ENCODE measurements around the gene CRYL1.
A peak's percentile ranks its signal among the peaks of the same experiment; 100 is the strongest.

Gene CRYL1

GRCh38 chr13:20526664-20527063 lies 1.0 kb upstream of the CRYL1 start:
- peak; percentile 14 for DNase-seq (ENCODE audit: low spot score)

- peak; percentile 24 for DNase-seq (ENCODE audit: low spot score)
These were observed 485 bp downstream of the CRYL1 start for GRCh38 chr13:20525144-20525600.

- no peak for DNase-seq (ENCODE audit: low spot score)
These were observed 4.1 kb downstream of the CRYL1 start for GRCh38 chr13:20521364-20522115.

GRCh38 chr13:20519875-20520274 lies 5.8 kb downstream of the CRYL1 start:
- no peak for DNase-seq (ENCODE audit: low spot score)

GRCh38 chr13:20518660-20519100 lies 7.0 kb downstream of the CRYL1 start:
- DNase-seq (ENCODE audit: low spot score) = no peak

GRCh38 chr13:20514866-20515265 lies 10.8 kb downstream of the CRYL1 start:
- DNase-seq (ENCODE audit: low spot score) = no peak

GRCh38 chr13:20513466-20513995 lies 12.1 kb downstream of the CRYL1 start:
- no peak for DNase-seq (ENCODE audit: low spot score)

GRCh38 chr13:20512042-20512683 lies 13.5 kb downstream of the CRYL1 start:
- no peak for DNase-seq (ENCODE audit: low spot score)

GRCh38 chr13:20506696-20507095 lies 19.0 kb downstream of the CRYL1 start:
- DNase-seq (ENCODE audit: low spot score) = no peak

- no peak for DNase-seq (ENCODE audit: low spot score)
These were observed 20.0 kb downstream of the CRYL1 start for GRCh38 chr13:20505405-20506366.

- no peak for DNase-seq (ENCODE audit: low spot score)
These were observed 22.3 kb downstream of the CRYL1 start for GRCh38 chr13:20503088-20504083.

- no peak for DNase-seq (ENCODE audit: low spot score)
These were observed 24.1 kb downstream of the CRYL1 start for GRCh38 chr13:20501592-20501991.

GRCh38 chr13:20501120-20501519 lies 24.5 kb downstream of the CRYL1 start:
- DNase-seq (ENCODE audit: low spot score) = no peak

GRCh38 chr13:20499986-20500385 lies 25.7 kb downstream of the CRYL1 start:
- DNase-seq (ENCODE audit: low spot score) = no peak

GRCh38 chr13:20498659-20499058 lies 27.0 kb downstream of the CRYL1 start:
- no peak for DNase-seq (ENCODE audit: low spot score)

GRCh38 chr13:20498129-20498528 lies 27.5 kb downstream of the CRYL1 start:
- DNase-seq (ENCODE audit: low spot score) = no peak

- no peak for DNase-seq (ENCODE audit: low spot score)
These were observed 28.5 kb downstream of the CRYL1 start for GRCh38 chr13:20497006-20497775.

- DNase-seq (ENCODE audit: low spot score) = peak; percentile 76
These were observed 30.3 kb downstream of the CRYL1 start for GRCh38 chr13:20495087-20496023.

GRCh38 chr13:20494656-20495055 lies 31.0 kb downstream of the CRYL1 start:
- DNase-seq (ENCODE audit: low spot score) = no peak

Measured in GM03348 (cell line).